ENCODE measurements around the gene CEP128.

Gene CEP128

DNA sequence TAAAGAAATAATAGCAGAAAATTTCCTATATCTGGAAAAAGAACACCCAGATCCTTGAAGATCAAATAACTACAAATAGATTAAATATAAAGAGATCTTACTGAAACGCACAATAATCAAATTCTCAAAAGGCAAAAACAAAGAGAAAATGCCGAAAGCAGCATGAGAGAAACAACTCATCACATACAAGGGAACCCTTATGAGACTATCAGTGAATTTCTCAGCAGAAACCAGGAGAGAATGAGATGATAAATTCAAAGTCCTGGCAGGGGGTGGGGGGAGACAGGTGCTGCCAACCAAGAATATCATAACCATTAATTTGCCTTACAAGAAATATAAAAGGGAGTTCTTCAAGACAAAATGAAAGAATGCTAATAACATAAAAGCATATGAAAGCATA is 73.7 kb downstream of the CEP128 start:
- no peak for DNase-seq (ENCODE audit: low read depth)
- H3K4me3 ChIP-seq (ENCODE audit: control insufficient read depth, low read depth, low read length) = no peak overlapping the region
- TF ChIP-seq, protein P1, sequence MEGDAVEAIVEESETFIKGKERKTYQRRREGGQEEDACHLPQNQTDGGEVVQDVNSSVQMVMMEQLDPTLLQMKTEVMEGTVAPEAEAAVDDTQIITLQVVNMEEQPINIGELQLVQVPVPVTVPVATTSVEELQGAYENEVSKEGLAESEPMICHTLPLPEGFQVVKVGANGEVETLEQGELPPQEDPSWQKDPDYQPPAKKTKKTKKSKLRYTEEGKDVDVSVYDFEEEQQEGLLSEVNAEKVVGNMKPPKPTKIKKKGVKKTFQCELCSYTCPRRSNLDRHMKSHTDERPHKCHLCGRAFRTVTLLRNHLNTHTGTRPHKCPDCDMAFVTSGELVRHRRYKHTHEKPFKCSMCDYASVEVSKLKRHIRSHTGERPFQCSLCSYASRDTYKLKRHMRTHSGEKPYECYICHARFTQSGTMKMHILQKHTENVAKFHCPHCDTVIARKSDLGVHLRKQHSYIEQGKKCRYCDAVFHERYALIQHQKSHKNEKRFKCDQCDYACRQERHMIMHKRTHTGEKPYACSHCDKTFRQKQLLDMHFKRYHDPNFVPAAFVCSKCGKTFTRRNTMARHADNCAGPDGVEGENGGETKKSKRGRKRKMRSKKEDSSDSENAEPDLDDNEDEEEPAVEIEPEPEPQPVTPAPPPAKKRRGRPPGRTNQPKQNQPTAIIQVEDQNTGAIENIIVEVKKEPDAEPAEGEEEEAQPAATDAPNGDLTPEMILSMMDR (IDR thresholded peaks at IDR 0.05; ENCODE audit: control insufficient read depth, insufficient read depth, low read depth, low read length, missing control alignments) = no peak

DNA sequence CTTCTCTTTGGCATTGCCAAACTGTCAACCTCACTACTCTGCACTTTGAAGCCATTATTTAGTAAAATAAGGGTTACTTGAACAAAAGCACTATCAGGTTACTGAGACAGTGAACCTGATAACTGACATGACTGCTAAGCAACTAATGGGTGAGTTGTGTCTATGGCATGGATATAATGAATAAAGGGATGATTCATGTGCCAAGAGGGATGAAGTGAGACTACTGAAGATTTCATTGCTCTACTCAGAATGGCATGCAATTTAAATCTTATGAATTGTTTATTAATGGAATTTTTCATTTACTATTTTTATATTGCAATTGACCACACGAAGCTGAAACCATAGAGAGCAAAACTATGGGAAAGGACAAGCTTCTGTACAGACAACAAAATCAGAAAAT is 74.4 kb downstream of the CEP128 start:
- no peak for DNase-seq (ENCODE audit: low read depth)
- no peak overlapping the region for H3K4me3 ChIP-seq (ENCODE audit: control insufficient read depth, low read depth, low read length)
- TF ChIP-seq, protein P1 (IDR thresholded peaks at IDR 0.05; ENCODE audit: control insufficient read depth, insufficient read depth, low read depth, low read length, missing control alignments) = no peak

DNA sequence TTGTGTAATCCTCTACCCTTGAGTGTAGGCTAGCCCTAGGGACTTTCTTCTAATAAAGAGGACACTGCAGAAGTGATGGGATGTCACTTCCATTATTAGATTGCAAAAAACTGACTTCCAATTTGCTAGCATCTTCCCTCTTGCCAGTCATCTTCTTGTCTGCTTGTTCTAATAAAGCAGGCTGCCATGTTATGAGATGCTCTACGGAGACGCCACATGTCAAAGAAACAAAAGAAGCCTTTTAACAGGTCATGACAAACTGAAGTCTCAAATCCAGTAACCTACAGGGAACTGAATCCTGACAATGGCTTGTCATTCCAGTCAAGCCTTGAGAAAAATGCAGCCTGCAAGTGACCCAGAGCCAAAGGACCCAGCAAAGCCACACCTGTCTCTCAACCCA is 76.0 kb downstream of the CEP128 start:
- no peak overlapping the region for H3K4me3 ChIP-seq (ENCODE audit: control insufficient read depth, low read depth, low read length)
- no peak for DNase-seq (ENCODE audit: low read depth)
- TF ChIP-seq, protein P1 (IDR thresholded peaks at IDR 0.05; ENCODE audit: control insufficient read depth, insufficient read depth, low read depth, low read length, missing control alignments) = no peak

DNA sequence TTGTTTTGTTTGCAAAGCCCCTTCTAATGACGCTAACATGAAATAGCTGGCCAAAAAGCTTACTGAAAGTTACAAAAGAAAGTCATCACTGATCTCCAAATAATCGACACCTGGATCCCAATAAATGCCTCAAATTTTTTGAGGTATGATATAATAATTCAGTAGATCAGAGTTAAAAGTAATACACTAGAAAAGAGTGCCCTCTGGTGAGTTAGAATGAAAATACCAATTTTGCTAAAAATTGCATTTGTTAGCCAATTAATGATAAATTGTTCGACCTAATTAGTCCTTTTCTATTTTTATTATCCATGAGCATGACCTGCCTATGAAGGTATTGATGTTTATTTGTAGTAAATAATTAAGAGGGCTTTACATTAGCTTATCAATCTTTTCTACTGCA is 78.6 kb downstream of the CEP128 start:
- no peak for DNase-seq (ENCODE audit: low read depth)
- H3K4me3 ChIP-seq (ENCODE audit: control insufficient read depth, low read depth, low read length) = no peak overlapping the region
- TF ChIP-seq, protein P1 (IDR thresholded peaks at IDR 0.05; ENCODE audit: control insufficient read depth, insufficient read depth, low read depth, low read length, missing control alignments) = no peak

DNA sequence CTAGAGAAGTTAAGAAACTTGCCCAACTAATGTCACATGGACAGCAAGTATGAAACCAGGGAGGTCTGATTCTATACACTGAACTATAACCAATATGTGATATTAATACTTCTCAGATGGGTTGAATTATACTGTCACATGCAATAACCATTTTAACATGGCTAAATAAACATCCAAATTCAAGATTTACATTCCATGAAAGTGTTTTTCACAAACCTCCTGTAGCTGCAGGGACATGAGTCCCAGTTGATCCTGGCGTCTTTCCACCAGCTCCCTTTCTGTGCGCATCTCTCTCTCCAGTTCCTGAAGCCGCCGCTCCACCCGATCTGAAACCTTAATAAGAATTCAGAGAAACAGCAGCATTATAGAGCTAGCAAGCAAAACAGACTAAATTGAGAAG is 79.0 kb downstream of the CEP128 start:
- no peak for DNase-seq (ENCODE audit: low read depth)
- H3K4me3 ChIP-seq (ENCODE audit: control insufficient read depth, low read depth, low read length) = no peak overlapping the region
- TF ChIP-seq, protein P1 (IDR thresholded peaks at IDR 0.05; ENCODE audit: control insufficient read depth, insufficient read depth, low read depth, low read length, missing control alignments) = no peak

DNA sequence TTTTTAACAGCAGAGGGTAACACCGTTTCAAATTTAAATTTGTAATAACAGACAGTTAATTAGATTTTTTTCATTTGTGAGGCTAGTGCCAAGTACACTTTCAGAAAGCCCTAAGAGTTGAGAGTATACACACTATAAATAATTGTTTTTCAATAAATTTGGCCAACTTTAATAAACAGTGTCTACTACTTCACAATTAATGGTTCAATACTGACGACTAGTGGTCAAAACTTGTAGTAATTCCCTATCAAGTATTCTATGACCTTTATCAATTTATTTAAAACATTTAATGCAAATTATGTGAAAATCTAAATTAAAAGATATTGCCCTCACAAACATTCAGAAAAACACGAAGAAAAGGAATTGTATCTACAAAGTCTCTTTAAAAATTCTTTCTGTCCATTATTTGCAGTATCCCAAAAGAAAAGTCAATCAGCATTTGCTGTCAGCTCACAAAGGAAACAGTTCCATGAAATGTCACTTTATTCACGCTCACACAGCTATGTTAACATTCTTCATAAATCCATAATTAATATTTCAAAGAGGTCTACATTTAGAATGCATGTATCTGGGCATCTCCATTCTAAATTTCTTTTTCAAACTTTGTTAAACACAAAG is 91.2 kb downstream of the CEP128 start:
- DNase-seq (ENCODE audit: low read depth) = peak; percentile 7
- TF ChIP-seq, protein P1 (IDR thresholded peaks at IDR 0.05; ENCODE audit: control insufficient read depth, insufficient read depth, low read depth, low read length, missing control alignments) = peak; percentile 46
- H3K4me3 ChIP-seq (ENCODE audit: control insufficient read depth, low read depth, low read length) = no peak overlapping the region

DNA sequence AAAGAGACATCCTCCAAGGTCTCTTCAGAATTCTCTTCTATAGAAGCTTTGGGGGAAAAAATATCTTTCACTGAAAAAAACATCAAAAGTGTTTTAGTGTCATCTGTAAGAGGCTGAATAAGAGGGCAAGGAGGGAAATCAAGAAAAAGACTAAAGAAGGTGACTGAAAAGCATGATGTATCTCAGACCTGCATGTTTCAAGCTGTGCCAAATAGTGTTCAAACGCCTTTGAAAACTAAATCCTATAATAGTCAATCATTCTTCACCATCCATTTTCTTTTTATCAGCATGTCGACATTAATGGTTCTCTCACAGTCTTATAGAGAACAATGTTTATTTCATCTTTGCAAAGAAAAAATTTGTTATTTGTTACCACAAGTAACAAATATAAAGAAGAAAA is 94.5 kb downstream of the CEP128 start:
- H3K4me3 ChIP-seq (ENCODE audit: control insufficient read depth, low read depth, low read length) = no peak overlapping the region
- DNase-seq (ENCODE audit: low read depth) = no peak
- TF ChIP-seq, protein P1 (IDR thresholded peaks at IDR 0.05; ENCODE audit: control insufficient read depth, insufficient read depth, low read depth, low read length, missing control alignments) = no peak
